ENCODE results near the gene PDHX.

The PDHX gene

GRCh38 chr11:34977089-34977912 is 60.9 kb downstream of the PDHX start:
- in situ Hi-C loops (cut with MboI; ENCODE audit: low pct_unique_long_range_greater_than_20kb, low sequenced_read_pairs) = no loop called here
- no peak for DNase-seq

- in situ Hi-C loops (cut with MboI; ENCODE audit: low pct_unique_long_range_greater_than_20kb, low sequenced_read_pairs) = no loop called here
- no peak for DNase-seq
Measured at GRCh38 chr11:34978236-34979191, 62.1 kb downstream of the PDHX start.

DNA sequence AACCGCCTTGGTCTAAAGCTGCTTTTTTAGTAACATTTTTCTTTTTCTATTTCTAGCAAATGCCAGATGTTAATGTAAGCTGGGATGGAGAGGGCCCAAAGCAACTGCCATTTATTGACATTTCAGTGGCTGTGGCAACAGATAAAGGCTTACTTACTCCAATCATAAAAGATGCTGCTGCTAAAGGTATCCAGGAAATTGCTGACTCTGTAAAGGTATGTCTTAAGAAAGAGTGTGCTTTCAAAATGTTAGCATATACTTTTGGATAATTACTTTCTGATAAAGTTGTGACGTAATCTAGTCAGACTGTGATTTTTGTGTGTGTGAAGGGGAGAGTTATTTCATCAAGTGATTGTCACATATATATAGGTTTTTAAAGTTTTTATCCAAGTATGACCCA is 68.1 kb downstream of the PDHX start:
- in situ Hi-C loops (cut with MboI; ENCODE audit: low pct_unique_long_range_greater_than_20kb, low sequenced_read_pairs) = no loop called here
- DNase-seq = no peak

DNA sequence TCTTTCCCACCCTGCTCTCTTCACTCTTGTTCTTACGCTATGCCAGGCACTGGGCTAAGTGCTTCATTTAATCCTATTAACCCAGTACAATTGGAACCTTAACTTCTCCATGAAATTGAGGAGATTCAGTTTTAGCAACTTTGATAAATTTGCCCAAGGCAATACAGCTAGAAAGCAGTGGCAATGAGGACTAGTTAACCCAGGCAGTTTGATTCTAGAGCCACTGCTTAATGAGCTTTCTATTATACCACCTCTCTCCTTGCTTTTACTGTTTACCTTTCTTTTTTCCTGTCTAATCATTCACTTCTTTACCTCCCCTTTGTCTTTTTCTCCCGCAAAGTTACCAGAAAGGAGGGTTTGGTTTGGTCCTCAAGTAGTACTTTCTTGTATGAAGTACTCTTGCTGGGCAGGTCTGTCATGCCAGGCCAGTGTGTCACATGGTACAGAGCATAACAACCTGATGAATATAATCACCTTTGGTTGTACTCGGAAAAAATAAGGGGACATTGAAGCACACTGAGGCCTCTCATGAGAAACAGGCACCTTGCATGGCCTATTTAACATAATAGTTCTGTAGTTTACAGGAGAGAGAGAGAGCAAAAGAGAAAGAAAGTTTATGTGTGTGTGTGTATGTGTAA is 70.6 kb downstream of the PDHX start:
- DNase-seq = no peak
- in situ Hi-C loops (cut with MboI; ENCODE audit: low pct_unique_long_range_greater_than_20kb, low sequenced_read_pairs) = no loop called here

DNA sequence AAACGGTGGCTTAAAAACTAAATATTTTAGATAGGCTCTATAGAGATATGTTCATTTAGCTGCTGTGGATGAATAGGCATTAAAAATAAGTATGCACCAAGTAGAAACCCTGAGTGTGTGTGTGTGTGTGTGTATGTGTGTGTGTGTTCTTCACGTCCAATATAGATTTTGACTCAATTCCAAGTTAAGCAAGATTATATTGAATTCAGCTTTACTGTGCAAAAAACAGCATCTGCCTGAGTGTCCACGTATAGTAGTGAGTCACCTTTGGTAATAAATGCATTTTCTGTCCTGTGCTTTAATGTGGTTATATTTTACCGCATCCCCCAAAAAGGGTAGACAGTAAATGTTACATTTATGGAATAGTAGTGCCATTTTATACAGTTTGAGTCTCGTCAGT is 71.2 kb downstream of the PDHX start:
- in situ Hi-C loops (cut with MboI; ENCODE audit: low pct_unique_long_range_greater_than_20kb, low sequenced_read_pairs) = no loop called here
- DNase-seq = no peak

DNA sequence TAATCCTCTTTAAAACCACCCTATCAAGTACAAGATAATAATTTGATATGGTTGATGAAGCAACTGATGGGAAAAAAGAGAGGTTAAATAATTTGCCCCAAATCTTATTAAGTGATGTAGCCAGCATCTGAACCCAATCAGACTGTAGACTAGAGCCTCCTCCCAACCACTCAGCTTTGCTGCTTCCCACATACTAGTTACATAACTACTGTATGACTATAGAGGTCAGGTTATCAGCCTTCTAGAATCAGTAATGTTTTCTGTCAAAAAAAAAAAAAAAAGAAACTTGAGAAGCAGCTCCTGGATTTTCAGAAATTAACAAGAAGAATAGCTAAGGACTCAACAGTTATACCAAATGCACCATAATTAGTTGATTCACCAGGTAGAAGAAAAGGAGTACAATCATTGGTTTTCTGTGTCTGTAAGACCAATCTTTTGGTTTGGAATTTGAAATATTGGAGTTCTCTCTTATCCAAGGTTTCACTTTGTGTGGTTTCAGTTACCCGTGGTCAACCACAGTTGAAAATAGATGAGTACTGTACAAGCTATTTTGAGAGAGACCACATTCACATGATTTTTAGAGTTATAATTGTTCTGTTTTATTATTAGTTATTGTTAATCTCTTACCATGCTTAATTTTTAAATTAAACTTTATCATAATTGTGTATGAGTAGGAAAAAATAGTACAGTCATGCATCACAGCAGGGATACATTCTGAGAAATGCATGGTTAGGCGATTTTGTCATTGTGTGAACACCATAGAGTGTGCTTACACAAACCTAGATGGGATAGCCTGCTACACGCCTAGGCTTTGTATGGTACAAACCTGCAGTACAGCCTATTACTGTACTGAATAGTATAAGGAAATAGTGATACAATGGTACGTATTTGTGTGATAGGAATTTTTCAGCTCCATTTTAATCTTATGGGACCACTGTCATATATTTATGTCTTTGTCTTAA is 72.2 kb downstream of the PDHX start:
- in situ Hi-C loops (cut with MboI; ENCODE audit: low pct_unique_long_range_greater_than_20kb, low sequenced_read_pairs) = no loop called here
- DNase-seq = peak; percentile 22

GRCh38 chr11:34990916-34991315 is 74.5 kb downstream of the PDHX start:
- no peak for DNase-seq
- in situ Hi-C loops (cut with MboI; ENCODE audit: low pct_unique_long_range_greater_than_20kb, low sequenced_read_pairs) = no loop called here

GRCh38 chr11:34994854-34995253 is 78.4 kb downstream of the PDHX start:
- DNase-seq = no peak
- in situ Hi-C loops (cut with MboI; ENCODE audit: low pct_unique_long_range_greater_than_20kb, low sequenced_read_pairs) = no loop called here

DNA sequence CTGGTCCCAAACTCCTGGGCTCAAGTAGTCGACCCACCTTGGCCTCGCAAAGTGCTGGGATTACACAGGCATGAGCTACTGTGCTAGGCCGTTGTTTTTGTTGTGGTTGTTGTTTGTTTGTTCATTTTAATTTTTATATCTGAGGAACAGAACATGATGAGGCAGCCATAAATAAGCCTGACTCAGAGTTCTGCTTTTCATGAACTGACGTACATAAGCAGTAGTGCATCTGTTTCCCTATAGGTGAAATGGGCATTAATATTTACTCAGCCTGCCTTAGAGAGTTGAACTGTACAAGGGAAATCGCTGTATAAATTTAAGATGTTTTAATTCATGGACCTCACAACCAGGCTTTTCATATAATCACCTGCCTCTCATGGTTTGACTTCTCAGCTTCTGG is 80.5 kb downstream of the PDHX start:
- in situ Hi-C loops (cut with MboI; ENCODE audit: low pct_unique_long_range_greater_than_20kb, low sequenced_read_pairs) = no loop called here
- DNase-seq = no peak

- peak; percentile 55 for DNase-seq
Measured at GRCh38 chr11:34997952-34998528, 81.6 kb downstream of the PDHX start.

DNA sequence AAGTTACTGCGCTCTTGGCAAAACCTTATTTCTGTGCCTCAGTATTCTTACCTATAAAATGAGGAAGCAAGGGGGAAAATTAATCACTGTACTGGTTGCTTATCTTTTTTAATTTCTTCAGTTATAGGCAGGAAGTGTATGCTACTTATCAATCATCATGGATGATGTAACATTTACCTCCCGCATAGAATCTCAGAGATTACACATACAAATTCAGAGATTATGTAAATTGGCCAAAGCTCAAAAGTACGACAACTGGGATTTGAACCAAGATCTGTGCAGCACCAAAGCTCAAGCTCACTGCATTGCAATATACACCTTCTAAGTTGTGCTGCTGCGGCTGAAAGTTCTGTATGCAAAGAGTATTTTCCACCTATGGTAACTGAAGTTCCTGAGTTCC is 83.0 kb downstream of the PDHX start:
- in situ Hi-C loops (cut with MboI; ENCODE audit: low pct_unique_long_range_greater_than_20kb, low sequenced_read_pairs) = no loop called here
- DNase-seq = peak; percentile 37

More at GRCh38 chr11:34997952-34998528, 81.6 kb downstream of the PDHX start:
- in situ Hi-C loops (cut with MboI; ENCODE audit: low pct_unique_long_range_greater_than_20kb, low sequenced_read_pairs) = no loop called here

- in situ Hi-C loops (cut with MboI; ENCODE audit: low pct_unique_long_range_greater_than_20kb, low sequenced_read_pairs) = no loop called here
- DNase-seq = no peak
Measured at GRCh38 chr11:35003186-35003585, 86.8 kb downstream of the PDHX start.

DNA sequence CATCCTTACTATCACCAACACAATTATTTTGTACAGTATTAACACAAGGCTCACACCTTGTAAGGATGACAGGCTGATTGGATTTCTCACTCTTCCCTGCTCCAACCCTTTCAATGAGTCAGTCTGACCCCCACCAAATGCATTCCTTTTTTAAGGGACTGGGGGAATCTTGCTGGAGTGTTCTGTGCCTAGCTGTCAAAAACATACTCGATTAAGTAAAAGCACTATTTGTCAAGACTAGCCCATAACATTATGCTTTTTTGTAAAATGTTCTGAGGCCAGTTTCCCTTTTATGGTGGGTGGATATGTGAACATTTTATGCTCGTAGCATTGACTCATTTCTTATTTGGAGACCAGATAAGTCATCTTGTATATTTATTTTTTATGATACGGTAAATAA is 87.2 kb downstream of the PDHX start:
- no peak for DNase-seq
- in situ Hi-C loops (cut with MboI; ENCODE audit: low pct_unique_long_range_greater_than_20kb, low sequenced_read_pairs) = no loop called here

- no peak for DNase-seq
- in situ Hi-C loops (cut with MboI; ENCODE audit: low pct_unique_long_range_greater_than_20kb, low sequenced_read_pairs) = no loop called here
Measured at GRCh38 chr11:35005141-35005780, 88.8 kb downstream of the PDHX start.

GRCh38 chr11:35006389-35007128 is 90.1 kb downstream of the PDHX start:
- peak; percentile 47 for DNase-seq
- in situ Hi-C loops (cut with MboI; ENCODE audit: low pct_unique_long_range_greater_than_20kb, low sequenced_read_pairs) = no loop called here

DNA sequence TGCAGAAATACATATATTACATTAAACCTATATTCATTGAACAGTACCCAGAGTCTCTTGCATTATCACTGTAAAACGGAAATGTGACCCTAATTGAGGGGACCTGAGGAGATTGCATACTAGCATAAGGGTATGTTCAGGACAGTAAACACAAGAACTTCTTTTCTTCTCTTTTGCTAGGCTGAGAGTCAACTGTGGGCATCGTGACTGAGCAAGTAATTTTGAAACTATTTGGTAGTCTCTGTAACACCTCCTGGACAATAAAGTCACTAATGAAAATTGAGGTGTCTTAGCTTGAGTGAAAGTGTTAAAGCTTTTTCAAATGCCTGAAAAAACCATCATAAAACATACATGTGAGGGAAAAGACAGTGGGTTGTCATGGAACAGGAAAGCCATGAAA is 90.9 kb downstream of the PDHX start:
- in situ Hi-C loops (cut with MboI; ENCODE audit: low pct_unique_long_range_greater_than_20kb, low sequenced_read_pairs) = no loop called here
- DNase-seq = no peak

- DNase-seq = no peak
- in situ Hi-C loops (cut with MboI; ENCODE audit: low pct_unique_long_range_greater_than_20kb, low sequenced_read_pairs) = no loop called here
Measured at GRCh38 chr11:35009191-35009943, 92.9 kb downstream of the PDHX start.

All from KBM-7 (cell line).